Measurements from ENCODE around the gene DACT2.
"Not testable (repeated sequence)": the region's sequence is repeated elsewhere in the genome, so short reads cannot be mapped to it uniquely, and the experiment has no call there.

The DACT2 gene

GRCh38 chr6:168280020-168280898 lies 39.3 kb downstream of the DACT2 start:
- DNase-seq, result no peak

- no peak for DNase-seq
These were observed 40.1 kb downstream of the DACT2 start for GRCh38 chr6:168279403-168279935.

GRCh38 chr6:168278904-168279303 lies 40.7 kb downstream of the DACT2 start:
- DNase-seq, result no peak

GRCh38 chr6:168277274-168277669 lies 42.3 kb downstream of the DACT2 start:
- DNase-seq, result no peak

GRCh38 chr6:168276576-168277273 lies 42.9 kb downstream of the DACT2 start:
- DNase-seq, result no peak

GRCh38 chr6:168275168-168275567 lies 44.4 kb downstream of the DACT2 start:
- no peak for DNase-seq

GRCh38 chr6:168274037-168274952 lies 45.3 kb downstream of the DACT2 start:
- no peak for DNase-seq

GRCh38 chr6:168273441-168274036 lies 46.0 kb downstream of the DACT2 start:
- DNase-seq, result no peak

- DNase-seq, result no peak
These were observed 46.9 kb downstream of the DACT2 start for GRCh38 chr6:168272415-168273325.

GRCh38 chr6:168270274-168271172 lies 49.1 kb downstream of the DACT2 start:
- DNase-seq, result no peak

- no peak for DNase-seq
These were observed 49.9 kb downstream of the DACT2 start for GRCh38 chr6:168269455-168270243.

- no peak for DNase-seq
These were observed 50.8 kb downstream of the DACT2 start for GRCh38 chr6:168268755-168269154.

- not testable (repeated sequence) for DNase-seq
These were observed 51.8 kb downstream of the DACT2 start for GRCh38 chr6:168267779-168268178.

GRCh38 chr6:168265827-168266815 lies 53.5 kb downstream of the DACT2 start:
- no peak for DNase-seq

GRCh38 chr6:168265394-168265793 lies 54.2 kb downstream of the DACT2 start:
- no peak for DNase-seq

GRCh38 chr6:168264593-168265335 lies 54.8 kb downstream of the DACT2 start:
- no peak for DNase-seq

- DNase-seq, result no peak
These were observed 56.1 kb downstream of the DACT2 start for GRCh38 chr6:168263351-168263905.
